HG03196 (cell line): ENCODE results near the gene MVK.

Source experiments
- ATAC-seq: cut with Tn5 transposase; IDR thresholded peaks from one replicate; pipeline ENCODE4 v1.9.1; 2021; ENCODE audit not compliant: unreplicated experiment

Gene MVK

DNA sequence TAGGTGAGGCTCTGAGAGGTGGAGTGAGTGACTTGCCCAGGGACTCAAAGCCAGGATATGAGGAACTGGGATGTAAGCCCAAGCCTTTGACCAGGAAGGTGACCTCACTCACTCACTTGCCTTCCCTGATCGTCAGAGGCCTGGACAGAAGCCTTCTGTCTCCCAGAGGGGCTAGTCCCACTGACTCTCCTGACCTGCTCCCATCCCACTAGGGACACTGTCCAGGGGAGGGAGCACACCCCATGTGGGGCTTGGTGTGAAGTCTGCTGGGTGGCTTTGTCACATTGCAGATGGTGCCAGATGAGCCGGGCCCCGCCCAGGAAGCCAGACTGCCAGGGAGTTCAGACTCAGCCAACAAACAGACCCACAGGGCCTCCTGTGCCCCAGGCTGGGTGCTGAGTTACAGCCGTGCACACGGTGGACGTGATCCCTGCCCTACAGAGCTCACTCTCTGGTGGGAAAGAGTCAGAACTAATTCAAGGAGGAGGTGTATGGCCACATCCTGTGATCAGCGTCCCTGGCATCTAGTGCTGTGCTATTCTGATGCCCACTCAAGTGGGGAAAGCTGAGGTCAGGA, 28.6 kb upstream of the MVK start:
- ATAC-seq = no peak

- no peak for ATAC-seq
These were observed 27.8 kb upstream of the MVK start for GRCh38 chr12:109545826-109546225.

- no peak for ATAC-seq
These were observed 26.3 kb upstream of the MVK start for GRCh38 chr12:109547286-109547685.

DNA sequence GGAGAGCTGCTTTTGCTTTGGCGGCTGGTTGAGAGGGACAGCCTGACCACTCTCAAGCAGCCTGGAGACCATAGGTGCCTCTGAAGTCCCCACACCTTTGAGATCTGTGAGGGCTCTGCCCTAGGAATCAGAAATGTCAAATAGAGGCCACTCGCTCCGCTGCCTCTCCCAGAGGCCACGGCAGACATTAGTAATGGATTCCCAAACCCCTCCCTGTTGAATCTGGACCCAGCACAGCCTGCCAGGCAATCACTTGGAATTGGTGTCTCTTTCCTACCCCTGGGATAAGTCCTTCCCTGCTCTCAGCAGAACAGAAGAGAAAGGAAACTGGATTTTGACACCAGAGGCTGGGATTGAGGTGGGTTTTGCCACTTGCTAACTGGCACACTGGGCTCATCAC, 25.3 kb upstream of the MVK start:
- ATAC-seq = no peak

DNA sequence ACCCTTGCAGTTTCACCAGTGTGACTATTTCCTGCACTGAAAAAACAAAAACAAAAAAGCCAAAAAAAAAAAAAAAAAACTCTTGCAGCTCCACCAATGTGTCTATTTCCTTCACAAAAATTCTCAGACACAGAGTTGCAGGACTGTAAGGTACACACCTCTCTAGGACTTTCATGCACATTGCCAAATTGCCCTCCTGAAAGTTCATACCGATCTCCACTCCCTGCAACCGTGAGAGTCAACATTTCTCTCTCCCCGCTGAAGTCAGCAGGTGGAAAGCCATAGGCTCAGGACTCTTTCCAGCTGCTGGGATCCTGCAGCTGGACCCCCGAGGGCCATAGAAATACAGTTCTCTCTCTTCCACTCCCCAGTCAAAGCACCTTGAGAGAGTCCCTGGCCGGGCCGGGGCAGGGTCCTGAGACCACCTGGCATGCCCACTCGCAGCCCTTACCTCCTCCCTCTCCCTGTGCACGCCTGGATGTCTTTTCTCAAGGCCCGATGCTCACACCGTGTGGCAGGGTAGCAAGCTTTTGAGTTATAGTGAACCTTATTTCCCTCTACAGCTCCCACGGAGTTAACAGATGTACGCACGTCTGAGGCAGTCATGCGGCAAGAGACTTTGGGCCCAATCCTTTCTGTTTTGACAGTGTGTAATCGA, 23.9 kb upstream of the MVK start:
- ATAC-seq = no peak

DNA sequence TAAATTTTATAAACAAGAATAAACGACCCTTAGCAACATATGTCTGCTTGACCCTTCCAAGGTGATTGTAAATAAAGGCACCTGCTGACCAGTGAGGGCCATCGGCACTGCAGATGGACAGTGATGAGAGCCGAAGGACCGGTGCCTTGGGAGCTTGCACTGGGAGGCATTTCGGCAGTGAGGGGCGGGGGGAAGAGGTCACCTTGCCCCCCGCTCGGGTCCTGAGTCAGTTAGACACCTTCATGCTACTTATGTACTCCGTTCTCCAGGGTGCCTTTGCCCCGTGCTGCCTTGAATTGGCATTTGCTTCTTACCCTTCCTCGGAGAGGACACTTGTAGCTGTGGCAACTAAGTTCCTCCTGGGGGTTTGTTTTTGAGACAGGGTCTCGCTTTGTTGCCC, 23.3 kb upstream of the MVK start:
- ATAC-seq = no peak

- ATAC-seq = no peak
These were observed 22.5 kb upstream of the MVK start for GRCh38 chr12:109551108-109551507.

DNA sequence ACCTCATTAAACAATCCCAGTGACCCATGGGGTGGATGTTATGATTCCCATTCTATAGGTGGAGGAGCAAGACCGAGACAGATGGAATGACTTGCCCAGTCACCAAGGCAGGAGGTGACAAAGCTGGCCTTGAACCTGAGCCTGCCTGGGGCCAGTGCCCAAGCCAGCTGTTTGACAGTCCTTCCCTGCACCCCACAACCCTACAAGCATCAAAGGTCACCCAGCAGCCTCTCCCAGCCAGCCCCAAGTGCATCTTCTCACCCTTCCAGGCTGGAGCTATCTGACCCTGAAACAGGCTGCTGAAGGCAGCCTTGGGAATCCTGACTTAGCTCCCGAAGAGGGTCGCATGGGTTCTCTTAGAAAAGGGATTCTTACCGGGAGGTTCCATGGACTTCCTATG, 20.6 kb upstream of the MVK start:
- ATAC-seq = no peak

GRCh38 chr12:109553483-109553882, 20.1 kb upstream of the MVK start:
- no peak for ATAC-seq

DNA sequence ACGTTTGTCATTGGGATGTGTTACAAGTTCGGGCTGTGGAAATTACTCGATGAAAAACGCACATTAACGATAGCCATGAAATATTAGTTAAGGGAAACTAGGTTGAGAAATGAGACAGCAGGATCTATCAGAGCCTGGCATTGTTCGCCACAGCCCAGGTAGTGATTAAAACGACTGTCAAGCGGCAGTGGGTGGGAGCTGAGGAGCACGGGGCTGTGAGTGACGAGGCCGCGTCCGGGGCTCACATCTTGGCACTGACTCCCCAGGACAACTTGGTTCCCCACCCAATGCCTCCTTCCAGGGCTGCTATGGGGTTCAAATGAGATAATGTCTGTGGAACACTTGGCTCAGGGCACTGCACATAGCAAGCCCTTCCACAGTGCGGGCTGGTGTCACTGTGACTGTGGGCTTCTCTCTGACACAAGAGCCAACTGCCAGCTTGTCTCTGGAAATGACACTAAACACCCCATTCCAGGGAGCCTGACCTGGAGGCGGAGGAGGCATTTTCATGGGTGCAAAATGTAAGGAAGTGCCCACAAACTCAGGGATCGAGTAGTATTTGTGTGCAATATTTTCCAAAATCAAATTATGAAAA, 19.6 kb upstream of the MVK start:
- no peak for ATAC-seq

GRCh38 chr12:109554761-109555160, 18.8 kb upstream of the MVK start:
- no peak for ATAC-seq

DNA sequence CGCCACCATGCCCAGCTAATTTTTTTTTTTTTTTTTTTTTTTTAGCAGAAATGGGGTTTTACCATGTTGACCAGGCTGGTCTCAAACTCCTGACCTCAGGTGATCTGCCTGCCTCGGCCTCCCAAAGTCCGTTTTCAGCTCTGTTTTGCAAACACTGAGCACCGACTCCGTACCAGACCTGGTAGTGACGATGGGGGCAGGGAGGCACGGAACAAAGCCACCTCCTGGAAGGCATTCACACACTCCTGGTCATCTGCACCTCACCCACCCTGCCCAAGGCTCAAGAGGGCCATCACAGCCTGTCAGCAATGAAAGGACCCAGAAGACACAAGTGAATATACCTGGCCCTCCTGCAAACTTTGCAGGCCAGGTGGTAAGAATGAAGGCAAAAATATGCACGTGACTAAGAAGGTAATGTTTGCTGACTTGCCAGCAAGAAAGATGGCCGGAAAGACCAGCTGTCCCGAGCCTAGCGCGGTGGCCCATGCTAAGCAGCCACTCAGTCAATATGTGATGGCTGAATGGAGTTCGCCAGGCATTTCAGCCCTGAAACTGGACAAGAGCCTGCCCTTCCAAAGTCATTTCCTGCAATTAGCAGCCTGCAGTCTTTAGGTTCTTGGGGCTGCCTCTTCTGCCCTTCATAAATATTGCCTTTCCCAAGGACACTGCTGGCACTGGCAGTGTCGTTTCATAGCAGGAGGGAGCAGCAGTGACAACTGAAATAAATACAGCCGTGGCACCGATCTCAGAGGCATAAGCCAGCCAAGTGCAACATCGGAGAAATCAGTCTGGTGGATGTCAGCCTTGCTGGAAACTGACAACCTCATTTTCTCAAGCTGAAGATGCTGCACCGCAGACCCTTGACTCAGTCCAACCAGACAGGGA, 17.9 kb upstream of the MVK start:
- ATAC-seq = no peak

- ATAC-seq = no peak
These were observed 16.4 kb upstream of the MVK start for GRCh38 chr12:109557200-109557599.

DNA sequence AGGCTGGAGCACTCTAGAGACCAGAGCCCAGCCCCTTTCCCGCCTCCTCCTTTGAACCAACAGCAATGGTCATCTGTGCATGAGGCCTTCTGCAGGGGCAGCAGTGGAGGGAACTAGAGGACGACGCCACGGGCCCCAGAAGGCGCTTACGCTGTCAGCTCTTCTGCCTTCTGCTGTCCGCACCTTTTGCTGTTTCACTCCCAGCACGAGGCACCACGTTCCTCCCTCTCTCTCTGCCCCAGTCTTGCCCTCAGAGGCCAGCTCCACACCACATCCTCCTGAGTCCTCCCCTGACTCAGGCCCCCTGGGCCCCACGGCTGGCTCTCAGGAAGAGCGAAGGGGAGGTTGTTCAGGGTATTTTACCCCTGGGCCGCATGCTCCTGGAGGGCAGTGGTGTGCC, 15.8 kb upstream of the MVK start:
- ATAC-seq = no peak

- no peak for ATAC-seq
These were observed 15.0 kb upstream of the MVK start for GRCh38 chr12:109558374-109559199.

- no peak for ATAC-seq
These were observed 14.4 kb upstream of the MVK start for GRCh38 chr12:109559200-109559505.

DNA sequence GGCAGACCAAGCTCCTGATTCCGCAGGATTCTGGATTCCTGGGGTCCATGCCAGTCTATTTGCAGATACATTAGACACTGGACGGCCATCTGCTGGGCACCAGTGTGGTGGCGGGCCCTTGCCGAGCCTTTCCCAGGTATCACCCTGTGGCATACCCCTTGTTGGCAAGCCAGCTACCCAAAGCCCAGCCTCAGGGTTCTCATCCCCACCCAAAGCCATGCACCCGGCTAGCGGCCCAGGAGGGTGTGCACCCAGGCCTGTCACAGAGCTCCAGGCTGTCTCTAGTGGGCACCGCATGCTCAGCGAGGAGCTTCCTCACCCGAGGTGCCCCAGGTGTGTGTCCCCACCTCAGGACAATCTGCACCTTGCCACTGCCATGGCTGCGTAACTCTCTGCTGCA, 14.0 kb upstream of the MVK start:
- ATAC-seq = no peak

DNA sequence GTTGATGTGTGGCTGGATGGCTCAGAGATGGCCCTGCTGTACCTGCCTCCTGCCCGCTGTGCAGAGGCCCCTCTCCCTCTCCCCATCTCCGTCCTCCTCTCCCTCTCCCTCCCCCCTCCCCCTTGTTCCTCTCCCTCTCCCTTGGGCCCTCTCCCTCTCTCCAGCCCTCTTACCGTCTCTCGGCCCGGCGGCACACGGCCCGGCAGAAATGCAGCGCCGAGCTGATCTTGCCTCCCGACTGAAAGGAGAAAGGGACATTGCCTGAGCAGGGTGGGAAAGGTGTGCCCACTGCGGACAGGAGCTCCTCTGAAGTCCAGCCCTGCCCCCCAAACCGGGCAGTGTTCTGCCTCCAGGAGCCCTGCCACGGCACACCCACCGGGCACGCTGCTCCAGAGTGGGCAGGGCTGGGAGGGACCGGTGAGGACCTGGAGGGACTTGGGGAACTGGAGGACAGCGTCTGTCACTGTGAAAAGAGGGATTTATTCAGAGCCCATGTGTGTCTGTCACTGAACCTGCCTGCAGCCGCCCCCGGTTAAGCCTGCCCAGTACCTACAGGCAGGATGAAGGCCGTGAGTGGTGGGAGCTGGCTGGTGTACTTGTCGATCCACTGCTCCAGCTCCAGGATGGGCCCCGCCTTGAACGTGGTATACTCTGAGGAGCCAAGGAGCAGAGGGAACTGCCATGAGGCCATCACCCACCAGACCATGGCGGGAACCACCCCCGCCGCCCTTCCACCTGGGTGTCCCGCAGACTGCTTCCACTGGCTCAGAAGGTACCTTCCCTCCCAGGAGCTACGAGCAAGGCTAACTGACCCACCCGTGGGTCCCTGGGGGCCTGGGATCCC, 12.5 kb upstream of the MVK start:
- ATAC-seq = no peak

DNA sequence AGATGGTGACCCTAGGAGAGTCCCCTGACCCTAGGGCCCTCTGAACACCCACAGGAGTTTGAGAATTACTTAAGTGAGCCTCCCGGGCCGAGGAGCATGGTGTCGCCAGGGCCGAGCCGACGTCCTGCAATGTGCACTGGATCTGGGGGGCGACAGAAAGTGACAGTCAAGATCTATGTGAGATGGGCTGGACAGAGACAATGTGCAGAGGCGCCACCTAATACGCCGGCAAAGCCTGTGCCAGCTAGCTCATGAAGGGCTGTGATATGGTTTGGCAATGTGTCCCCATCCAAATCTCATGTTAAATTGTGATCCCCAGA, 11.9 kb upstream of the MVK start:
- ATAC-seq = no peak

GRCh38 chr12:109562871-109563270, 10.7 kb upstream of the MVK start:
- no peak for ATAC-seq
